H1 (cell line): ENCODE results near the gene SORCS3. TPM values are rescaled to one million over a fixed set of nuclear protein-coding genes. Genes with fewer than 3 reads are reported as not detected.

ENCODE experiments used
- CTCF ChIA-PET: fragments of 300-600 bp; sonication (Branson Sonifier 250); formaldehyde crosslinking; loops from one replicate; lab custom pipeline; 2021; ENCODE audit not compliant: partially characterized antibody; lab: Charles Lee
- POLR2A ChIA-PET: fragments of 300-600 bp; sonication (Branson Sonifier 250); formaldehyde crosslinking; loops from one replicate; lab custom pipeline; 2021; ENCODE audit warnings: inconsistent platforms; ENCODE audit not compliant: partially characterized antibody; lab: Charles Lee
- DNase-seq, 2 experiments: peaks; one replicate each; pipeline versions ENCODE4 v3.0.0 to v3.0.0-alpha.2; 2010 to 2022; ENCODE audit warnings: low spot score in 2 of 2, low read depth in 1 of 2, mixed read lengths in 1 of 2
- FAIRE-seq: peaks from 2 replicates; lab custom pipeline; 2011; peaks lifted over from hg19 to GRCh38; lab: Jason Lieb, UNC
- H2AFZ ChIP-seq: 2 replicates; pipeline ENCODE4 v1.8.1; 2012; ENCODE audit warnings: low read length, inconsistent platforms
- H2AK5ac ChIP-seq: 2 replicates; pipeline ENCODE4 v1.6.1; 2013; ENCODE audit warnings: low read depth, low read length
- H2BK120ac ChIP-seq: replicated peaks from 2 replicates; pipeline ENCODE3; 2013; ENCODE audit warnings: low read depth, low read length, inconsistent platforms
- H2BK12ac ChIP-seq: 2 replicates; pipeline ENCODE4 v1.6.1; 2013; ENCODE audit warnings: low read depth, low read length
- H2BK15ac ChIP-seq: 2 replicates; pipeline ENCODE4 v1.6.1; 2013; ENCODE audit warnings: low read length
- H2BK20ac ChIP-seq: 2 replicates; pipeline ENCODE4 v1.6.1; 2013; ENCODE audit warnings: low read length
- H2BK5ac ChIP-seq: 2 replicates; pipeline ENCODE4 v1.6.1; 2013; ENCODE audit warnings: low read depth, low read length
- H3K14ac ChIP-seq: 2 replicates; pipeline ENCODE4 v1.6.1; 2013; ENCODE audit warnings: inconsistent platforms; ENCODE audit not compliant: insufficient read length
- H3K18ac ChIP-seq: 2 replicates; pipeline ENCODE4 v1.6.1; 2013; ENCODE audit warnings: low read length; ENCODE audit errors: extremely low read depth
- H3K23ac ChIP-seq: 2 replicates; pipeline ENCODE4 v1.6.1; 2013; ENCODE audit warnings: inconsistent platforms; ENCODE audit not compliant: insufficient read length
- H3K23me2 ChIP-seq: 2 replicates; pipeline ENCODE4 v1.6.1; 2013; ENCODE audit warnings: low read depth, low read length
- H3K27ac ChIP-seq: 2 replicates; pipeline ENCODE4 v1.6.1; 2011; ENCODE audit warnings: low read depth, low read length, inconsistent platforms
- H3K27me3 ChIP-seq, 4 experiments: replicated peaks in 1 of 4; 1 replicate in 1 of 4; 2 replicates in 3 of 4; pipeline versions ENCODE4 v1.6.1 to v1.8.1; 2011 to 2013; ENCODE audit warnings: low read length in 3 of 4, mild to moderate bottlenecking in 3 of 4, inconsistent platforms in 2 of 4, mixed read lengths in 2 of 4, moderate library complexity in 1 of 4; ENCODE audit not compliant: control insufficient read depth in 3 of 4, insufficient read depth in 3 of 4; ENCODE audit errors: extremely low read depth in 1 of 4
- H3K36me3 ChIP-seq, 4 experiments: 2 replicates each; pipeline versions ENCODE4 v1.6.1 to v1.8.1; 2011 to 2013; ENCODE audit warnings: mild to moderate bottlenecking in 4 of 4, low read length in 3 of 4, moderate library complexity in 2 of 4, control low read depth in 1 of 4, inconsistent platforms in 1 of 4; ENCODE audit not compliant: insufficient read depth in 4 of 4, control insufficient read depth in 2 of 4
- H3K4ac ChIP-seq: replicated peaks from 2 replicates; pipeline ENCODE3; 2013; ENCODE audit warnings: low read length, low read depth, mixed read lengths, inconsistent platforms; ENCODE audit not compliant: insufficient read length
- H3K4me1 ChIP-seq, 4 experiments: replicated peaks in 1 of 4; 1 replicate in 1 of 4; 2 replicates in 3 of 4; pipeline versions ENCODE4 v1.6.1 to v1.8.1; 2011 to 2013; ENCODE audit warnings: low read length in 3 of 4, inconsistent platforms in 2 of 4, mixed read lengths in 1 of 4; ENCODE audit not compliant: insufficient read depth in 4 of 4, control insufficient read depth in 3 of 4
- H3K4me2 ChIP-seq, 2 experiments: 2 replicates each; pipeline versions ENCODE4 v1.6.1 to v1.8.1; 2011 to 2013; ENCODE audit warnings: low read depth in 2 of 2, low read length in 2 of 2, control low read depth in 1 of 2, inconsistent platforms in 1 of 2, mild to moderate bottlenecking in 1 of 2; ENCODE audit not compliant: insufficient read depth in 1 of 2
- H3K4me3 ChIP-seq, 4 experiments: fragments of 200-600, 300-600 bp in 1 of 4; sonication (generic), shearing (Covaris generic), sonication (Bioruptor Twin) in 1 of 4; 2 replicates each; pipeline versions ENCODE4 v1.5.1 to v1.8.1; 2011 to 2016; ENCODE audit warnings: low read length in 4 of 4, low read depth in 3 of 4, control low read depth in 2 of 4, inconsistent platforms in 2 of 4, mild to moderate bottlenecking in 2 of 4, mixed read lengths in 1 of 4, moderate library complexity in 1 of 4; ENCODE audit not compliant: insufficient read depth in 2 of 4; ENCODE audit errors: extremely low read depth in 1 of 4
- H3K56ac ChIP-seq: replicated peaks from 2 replicates; pipeline ENCODE3; 2013; ENCODE audit warnings: low read depth, mild to moderate bottlenecking, mixed read lengths, low read length, inconsistent platforms; ENCODE audit not compliant: insufficient read length
- H3K79me1 ChIP-seq: 2 replicates; pipeline ENCODE4 v1.6.1; 2013; ENCODE audit warnings: low read depth, low read length, control low read depth
- H3K79me2 ChIP-seq, 2 experiments: 2 replicates each; pipeline versions ENCODE4 v1.6.1 to v1.8.1; 2012 to 2013; ENCODE audit warnings: low read length in 2 of 2, mild to moderate bottlenecking in 2 of 2, inconsistent platforms in 1 of 2; ENCODE audit not compliant: insufficient read depth in 2 of 2, control insufficient read depth in 1 of 2
- H3K9ac ChIP-seq, 4 experiments: replicated peaks in 1 of 4; 1 replicate in 1 of 4; 2 replicates in 3 of 4; pipeline versions ENCODE4 v1.6.1 to v1.8.1; 2011 to 2013; ENCODE audit warnings: low read depth in 3 of 4, low read length in 3 of 4, control low read depth in 2 of 4, mild to moderate bottlenecking in 2 of 4, moderate library complexity in 2 of 4, inconsistent platforms in 1 of 4; ENCODE audit errors: extremely low read depth in 1 of 4
- H3K9me3 ChIP-seq, 2 experiments: 2 replicates each; pipeline versions ENCODE4 v1.6.1 to v1.8.1; 2012 to 2013; ENCODE audit warnings: mild to moderate bottlenecking in 2 of 2, moderate library complexity in 2 of 2, control low read depth in 1 of 2, inconsistent platforms in 1 of 2, low read depth in 1 of 2, low read length in 1 of 2, mixed read lengths in 1 of 2; ENCODE audit not compliant: insufficient read depth in 2 of 2
- H4K20me1 ChIP-seq, 2 experiments: replicated peaks in 1 of 2; 2 replicates each; pipeline versions ENCODE3 to v1.8.1; 2011 to 2013; ENCODE audit warnings: inconsistent platforms in 2 of 2, low read length in 2 of 2, mild to moderate bottlenecking in 1 of 2; ENCODE audit not compliant: insufficient read depth in 2 of 2, control insufficient read depth in 1 of 2
- H4K5ac ChIP-seq: 2 replicates; pipeline ENCODE4 v1.6.1; 2013; ENCODE audit warnings: low read length, low read depth, mixed read lengths, inconsistent platforms; ENCODE audit not compliant: insufficient read length
- H4K8ac ChIP-seq: 2 replicates; pipeline ENCODE4 v1.8.0; 2013; ENCODE audit warnings: mild to moderate bottlenecking, moderate library complexity, low read length, inconsistent platforms; ENCODE audit not compliant: insufficient read depth; ENCODE audit errors: extremely low read depth
- H4K91ac ChIP-seq: replicated peaks from 2 replicates; pipeline ENCODE3; 2013; ENCODE audit warnings: low read length, mixed read lengths, inconsistent platforms; ENCODE audit not compliant: insufficient read length
- GABPA ChIP-seq: IDR thresholded peaks from 2 replicates; pipeline ENCODE4 v1.6.1; 2011; ENCODE audit warnings: mild to moderate bottlenecking, low read length, moderate library complexity, borderline replicate concordance; ENCODE audit not compliant: insufficient read depth
- WGBS, 2 experiments: shearing (Covaris generic) in 1 of 2; methylation state at CpG; one replicate each; pipeline versions ENCODE4 v1.1.6 to v1.1.7; 2013 to 2015; ENCODE audit warnings: low lambda C conversion rate in 2 of 2, mixed read lengths in 2 of 2, inconsistent platforms in 1 of 2, low coverage in 1 of 2, missing lambda C conversion rate in 1 of 2; ENCODE audit not compliant: insufficient replicate concordance in 2 of 2, insufficient coverage in 1 of 2, insufficient read length in 1 of 2; ENCODE audit errors: extremely low coverage in 1 of 2, missing lambda C conversion rate in 1 of 2; 5-methylcytosine and 5-hydroxymethylcytosine counted together
- polyA plus RNA-seq, 7 experiments: library from polyadenylated mRNA; depleted of rRNA in 3 of 7; stranded (reverse) in 5 of 7; unstranded in 2 of 7; fragments of >200 nt in 5 of 7; fragments of 200-250 nt in 2 of 7; gene quantifications; 1 replicate in 5 of 7; 2 replicates in 1 of 7; 4 replicates in 1 of 7; pipeline versions ENCODE4 v1.2.1 to v1.2.3, GENCODE V29; 2011 to 2013; ENCODE audit warnings: missing spikeins in 2 of 7, mixed read lengths in 2 of 7
- total RNA-seq: library from RNA; stranded (reverse); fragmentation: NEBNext Ultra II Directional; extraction: Animal tissue kit (Norgen Biotek cat#: 25700); gene quantifications from 2 replicates; pipeline ENCODE4 v1.2.1, GENCODE V29; 2021

The SORCS3 gene
- total and polyA plus RNA-seq, 2 of the 8 experiments (the other 6 are each of a cell fraction or from before 2014, with no cell fraction given): 0.26 to 0.88 TPM

DNA sequence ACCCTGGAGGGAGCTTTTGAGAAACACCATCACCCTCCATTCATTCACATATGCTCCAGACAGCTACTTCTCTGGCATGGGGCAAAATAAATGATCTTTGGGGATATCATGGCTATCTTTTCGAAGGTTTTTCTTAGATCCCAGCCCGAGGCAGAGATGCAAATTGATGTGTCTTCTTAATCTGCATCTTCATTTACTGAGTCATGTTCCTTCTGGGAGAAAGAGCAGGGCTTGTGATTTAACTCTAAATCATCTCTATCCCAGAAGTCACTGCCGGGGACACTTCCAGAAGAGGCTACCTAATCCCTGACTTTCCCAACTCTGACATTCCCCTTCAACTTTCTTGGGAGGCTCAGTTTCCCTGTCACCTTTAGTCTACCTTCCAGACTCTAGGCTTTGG is 90.1 kb downstream of the SORCS3 start:
- Histone ChIP-seq H3K4me1 (peaks cover 0 to 15% (median 11%) of the 10 kb centered on the region in 4 experiments; a peak in 4 of 7 replicates), H3K27me3 (no peaks in the 10 kb centered on the region; a peak in 1 of 7 replicates), H2BK12ac (no peak overlapping the region), H4K91ac (no peak overlapping the region), H2BK15ac (no peak overlapping the region), H3K18ac (no peak overlapping the region), H3K23me2 (no peaks in the 10 kb centered on the region), H4K5ac (no peak overlapping the region), H3K79me2 (no peaks in the 10 kb centered on the region), H2AK5ac (no peak overlapping the region), H2BK5ac (no peak overlapping the region), H3K9me3 (peaks cover 1 to 6% of the 10 kb centered on the region in 2 experiments; a peak in 3 of 4 replicates), H3K56ac (no peak overlapping the region), H4K20me1 (no peaks in the 10 kb centered on the region), H2AFZ (no peak overlapping the region), H4K8ac (no peak overlapping the region), H2BK20ac (no peak overlapping the region), H3K4ac (no peak overlapping the region), H3K14ac (no peak overlapping the region), H3K79me1 (no peaks in the 10 kb centered on the region), H3K27ac (no peak overlapping the region), H3K23ac (no peak overlapping the region), H3K9ac (no peak overlapping the region), H3K36me3 (no peaks in the 10 kb centered on the region), H3K4me3 (no peak overlapping the region), H2BK120ac (no peak overlapping the region), H3K4me2 (no peak overlapping the region)
- TF ChIP-seq GABPA: no peak
- DNase-seq (no peak), FAIRE-seq (no peak)
- ChIA-PET CTCF (interaction anchor here (0.9 kb wide), 1 partner anchor 195 kb away, joined by 3 read pairs; no protein-coding TSS in a partner anchor), POLR2A (no interaction called here)
- 89% methylated on average over 3 of the region's 3 CpGs; no CpG with 5 or more reads in 1 of the 2 experiments for WGBS, 2 experiments
